Activated naive CD8-positive, alpha-beta T cell treated with anti-CD3 and anti-CD28 coated beads, Interleukin-2, amount 10 ng/mL, durations not matched to agents 7 days and 5 days (primary cell): ENCODE data around the gene SELENON. TPM values are rescaled to one million over a fixed set of nuclear protein-coding genes. Genes with fewer than 3 reads are reported as not detected.
"Not testable (repeated sequence)": the region's sequence is repeated elsewhere in the genome, so short reads cannot be mapped to it uniquely, and the experiment has no call there.

Source experiments
- ATAC-seq: fragments of 150-1000 bp; cut with Tn5 transposase; one replicate; pipeline ENCODE4 v1.10.0; 2021; ENCODE audit warnings: low read depth, moderate library complexity
- POLR2A ChIA-PET: fragments of 350-600 bp; sonication (Branson Sonifier 250); formaldehyde crosslinking; loops from one replicate; lab custom pipeline; 2021; ENCODE audit warnings: antibody characterized with exemption; lab: Charles Lee
- DNase-seq: peaks from one replicate; pipeline ENCODE4 v3.0.0; 2021
- H3K27ac Mint-ChIP-seq: one replicate; pipeline ENCODE4 v1.8.0; 2022; ENCODE audit warnings: mild to moderate bottlenecking, mixed read lengths
- H3K27me3 Mint-ChIP-seq: one replicate; pipeline ENCODE4 v1.8.0; 2022; ENCODE audit warnings: mild to moderate bottlenecking, moderate library complexity, mixed read lengths
- H3K36me3 Mint-ChIP-seq: one replicate; pipeline ENCODE4 v1.8.0; 2021; ENCODE audit warnings: mild to moderate bottlenecking, mixed read lengths
- H3K4me1 Mint-ChIP-seq: one replicate; pipeline ENCODE4 v1.8.0; 2021; ENCODE audit warnings: mixed read lengths
- H3K4me3 Mint-ChIP-seq: one replicate; pipeline ENCODE4 v1.8.0; 2022; ENCODE audit warnings: mild to moderate bottlenecking, moderate library complexity, mixed read lengths
- H3K9me3 Mint-ChIP-seq: one replicate; pipeline ENCODE4 v1.8.0; 2021; ENCODE audit warnings: mixed read lengths
- total RNA-seq, 2 experiments: library from RNA; stranded (reverse); gene quantifications; one replicate each; pipeline ENCODE4 v1.2.3, GENCODE V29; 2021

Gene SELENON
- total RNA-seq, 2 experiments from 2014 or later = 10.3 to 11.4 TPM

DNA sequence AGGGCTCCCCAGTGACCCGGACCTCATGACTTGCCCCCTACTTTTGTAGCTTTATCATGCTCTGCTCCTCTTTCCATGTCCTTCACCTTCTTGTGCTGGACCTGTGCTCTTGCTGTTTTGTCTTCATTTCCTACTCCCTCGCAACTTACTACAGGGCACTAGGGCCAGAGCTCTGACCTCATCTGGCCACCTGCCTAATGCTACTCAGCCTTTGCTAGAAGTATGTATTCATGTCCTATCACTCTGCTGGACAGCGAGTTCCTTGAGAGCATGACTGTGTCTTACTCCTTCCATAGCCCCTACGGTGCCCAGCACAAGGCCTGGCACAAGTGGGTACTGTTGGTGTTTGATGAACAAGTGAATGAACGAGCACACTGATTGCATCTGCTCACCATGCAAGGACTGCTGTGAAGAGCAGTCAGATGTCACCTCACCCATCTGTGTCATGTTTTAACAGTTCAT lies 21.7 kb downstream of the SELENON start:
- POLR2A ChIA-PET = interaction anchor here (1.3 to 2.8 kb wide), 2 partner anchors 83 to 175 kb away, joined by 3 to 17 read pairs; partner anchors contain the start of gene PAFAH2
- H3K36me3 Mint-ChIP-seq = peaks cover 14% of the 10 kb centered on the region
- peak overlapping the region; percentile 96 for H3K27ac Mint-ChIP-seq
- no peaks in the 10 kb centered on the region for H3K9me3 Mint-ChIP-seq
- H3K4me1 Mint-ChIP-seq = peaks cover 32% of the 10 kb centered on the region
- ATAC-seq (no peak), DNase-seq (no peak)
- no peaks in the 10 kb centered on the region for H3K27me3 Mint-ChIP-seq
- H3K4me3 Mint-ChIP-seq = peak overlapping the region; percentile 88

DNA sequence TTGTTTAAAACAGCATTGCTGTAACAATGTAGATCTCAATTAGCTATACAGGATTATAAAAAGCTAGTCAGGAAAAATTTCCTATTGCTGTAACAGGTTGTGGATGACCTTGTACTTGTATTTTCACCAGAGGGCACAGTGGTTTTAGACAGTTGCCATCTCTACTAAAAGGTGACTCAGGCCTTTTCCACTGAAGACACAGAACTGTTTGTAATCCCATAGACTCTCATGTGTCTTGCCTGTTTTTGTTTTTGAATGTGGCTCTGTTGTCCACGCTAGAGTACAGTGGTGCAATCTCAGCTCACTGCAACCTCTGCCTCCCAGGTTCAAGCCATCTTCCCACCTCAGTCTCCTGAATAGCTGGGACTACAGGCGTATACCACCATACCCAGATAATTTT lies 25.6 kb downstream of the SELENON start:
- peaks cover 27% of the 10 kb centered on the region for H3K36me3 Mint-ChIP-seq
- DNase-seq = no peak
- H3K27ac Mint-ChIP-seq = no peak overlapping the region
- H3K27me3 Mint-ChIP-seq = no peaks in the 10 kb centered on the region
- ATAC-seq = no peak
- no peaks in the 10 kb centered on the region for H3K9me3 Mint-ChIP-seq
- H3K4me1 Mint-ChIP-seq = peaks cover 16% of the 10 kb centered on the region
- no peak overlapping the region for H3K4me3 Mint-ChIP-seq
- POLR2A ChIA-PET = no interaction called here

DNA sequence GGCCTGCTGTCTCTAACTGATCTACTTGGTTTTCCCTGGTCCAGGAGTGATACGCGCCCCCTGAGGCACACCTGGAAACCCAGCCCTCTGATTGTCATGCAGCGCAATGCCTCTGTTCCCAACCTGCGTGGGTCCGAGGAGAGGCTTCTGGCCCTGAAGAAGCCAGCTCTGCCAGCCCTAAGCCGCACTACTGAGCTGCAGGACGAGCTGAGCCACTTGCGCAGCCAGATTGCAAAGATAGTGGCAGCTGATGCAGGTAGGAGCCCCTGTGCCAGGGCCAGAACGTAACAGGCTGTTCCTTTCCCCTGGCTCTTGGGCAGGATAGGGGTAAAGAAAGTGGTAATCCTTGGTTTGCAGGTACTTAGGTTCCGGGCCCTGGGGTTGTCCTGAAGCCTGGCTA lies 26.6 kb downstream of the SELENON start:
- peaks cover 7% of the 10 kb centered on the region for H3K4me1 Mint-ChIP-seq
- no peak for DNase-seq
- POLR2A ChIA-PET = no interaction called here
- ATAC-seq = no peak
- H3K9me3 Mint-ChIP-seq = no peaks in the 10 kb centered on the region
- H3K4me3 Mint-ChIP-seq = no peak overlapping the region
- H3K27ac Mint-ChIP-seq = no peak overlapping the region
- H3K36me3 Mint-ChIP-seq = peaks cover 28% of the 10 kb centered on the region
- no peaks in the 10 kb centered on the region for H3K27me3 Mint-ChIP-seq

DNA sequence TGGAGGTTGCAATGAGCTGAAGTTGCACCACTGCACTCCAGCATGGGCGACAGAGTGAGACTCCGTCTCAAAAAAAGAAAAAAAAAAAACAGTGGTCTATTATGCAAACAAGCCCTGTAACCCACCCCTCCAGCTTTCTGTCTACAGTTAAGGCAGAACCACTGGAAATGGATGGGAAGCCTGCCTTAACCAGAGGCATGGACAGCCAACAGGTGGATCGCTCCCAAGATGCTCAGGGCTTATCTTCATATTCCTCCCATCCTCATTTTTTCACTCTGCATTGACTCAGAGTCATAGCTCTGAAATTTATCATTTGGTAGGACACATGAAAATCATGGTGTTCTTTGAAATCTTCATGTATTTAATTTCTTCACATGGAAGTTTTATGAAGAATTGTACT lies 28.5 kb downstream of the SELENON start:
- Mint-ChIP-seq H3K36me3 (peaks cover 28% of the 10 kb centered on the region), H3K4me3 (no peak overlapping the region), H3K27ac (no peak overlapping the region), H3K9me3 (no peaks in the 10 kb centered on the region), H3K27me3 (no peaks in the 10 kb centered on the region), H3K4me1 (peaks cover 7% of the 10 kb centered on the region)
- no peak for DNase-seq
- POLR2A ChIA-PET = no interaction called here
- ATAC-seq = no peak

DNA sequence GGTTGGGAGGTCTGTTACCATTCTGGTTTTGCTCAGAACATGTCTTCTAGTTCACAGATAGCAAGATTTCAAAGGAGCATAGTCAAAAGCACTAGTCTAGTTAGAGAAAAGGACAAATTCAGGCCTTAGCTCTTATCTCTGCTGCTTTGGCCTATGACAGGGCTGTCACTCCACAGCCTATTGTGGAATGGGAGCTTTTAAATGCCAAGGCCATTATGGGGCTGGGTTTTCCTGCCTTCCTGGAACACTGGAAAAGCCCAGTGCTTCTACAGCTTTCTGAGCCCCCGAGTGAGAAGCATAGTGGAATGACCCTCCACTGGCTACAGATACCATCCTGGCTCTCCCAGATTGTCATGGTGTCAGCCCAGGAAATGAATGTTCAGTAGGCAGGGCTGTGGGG lies 29.1 kb downstream of the SELENON start:
- POLR2A ChIA-PET = no interaction called here
- DNase-seq (no peak), ATAC-seq (no peak)
- H3K4me1 Mint-ChIP-seq = peaks cover 7% of the 10 kb centered on the region
- peaks cover 28% of the 10 kb centered on the region for H3K36me3 Mint-ChIP-seq
- H3K4me3 Mint-ChIP-seq = no peak overlapping the region
- no peaks in the 10 kb centered on the region for H3K9me3 Mint-ChIP-seq
- H3K27me3 Mint-ChIP-seq = no peaks in the 10 kb centered on the region
- no peak overlapping the region for H3K27ac Mint-ChIP-seq

DNA sequence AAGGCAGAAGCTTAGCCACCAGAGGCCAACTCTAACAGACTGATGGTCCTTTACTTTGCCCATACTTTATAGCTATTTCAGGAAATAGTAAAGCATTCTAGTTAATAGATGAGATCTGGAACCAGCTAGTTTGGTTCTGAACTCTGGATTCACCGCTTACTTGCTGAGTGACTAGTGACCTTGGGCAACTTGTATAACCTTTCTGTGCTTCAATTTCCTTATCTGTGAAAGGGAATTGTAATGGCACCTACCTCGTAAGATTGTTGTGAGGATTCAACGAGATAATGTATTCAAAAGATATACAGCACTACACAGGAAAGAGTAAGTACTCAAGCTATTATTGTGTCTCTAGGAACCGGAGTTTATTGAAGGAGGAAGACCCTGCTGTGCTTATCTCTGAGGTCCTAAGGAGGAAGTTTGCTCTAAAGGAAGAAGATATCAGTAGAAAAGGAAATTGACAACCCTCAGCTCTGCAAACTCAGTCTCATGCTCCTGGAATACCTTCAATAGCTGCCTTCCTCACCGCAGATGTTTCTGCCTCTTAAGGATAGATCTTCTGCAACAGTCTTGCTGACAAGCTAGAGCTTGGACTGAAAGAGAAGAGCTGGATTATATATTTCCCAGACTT lies 31.7 kb downstream of the SELENON start:
- POLR2A ChIA-PET = no interaction called here
- H3K9me3 Mint-ChIP-seq = no peaks in the 10 kb centered on the region
- peaks cover 5% of the 10 kb centered on the region for H3K4me1 Mint-ChIP-seq
- no peak overlapping the region for H3K4me3 Mint-ChIP-seq
- H3K36me3 Mint-ChIP-seq = peaks cover 40% of the 10 kb centered on the region
- DNase-seq (no peak), ATAC-seq (no peak)
- no peaks in the 10 kb centered on the region for H3K27me3 Mint-ChIP-seq
- peak overlapping the region; percentile 15 for H3K27ac Mint-ChIP-seq

DNA sequence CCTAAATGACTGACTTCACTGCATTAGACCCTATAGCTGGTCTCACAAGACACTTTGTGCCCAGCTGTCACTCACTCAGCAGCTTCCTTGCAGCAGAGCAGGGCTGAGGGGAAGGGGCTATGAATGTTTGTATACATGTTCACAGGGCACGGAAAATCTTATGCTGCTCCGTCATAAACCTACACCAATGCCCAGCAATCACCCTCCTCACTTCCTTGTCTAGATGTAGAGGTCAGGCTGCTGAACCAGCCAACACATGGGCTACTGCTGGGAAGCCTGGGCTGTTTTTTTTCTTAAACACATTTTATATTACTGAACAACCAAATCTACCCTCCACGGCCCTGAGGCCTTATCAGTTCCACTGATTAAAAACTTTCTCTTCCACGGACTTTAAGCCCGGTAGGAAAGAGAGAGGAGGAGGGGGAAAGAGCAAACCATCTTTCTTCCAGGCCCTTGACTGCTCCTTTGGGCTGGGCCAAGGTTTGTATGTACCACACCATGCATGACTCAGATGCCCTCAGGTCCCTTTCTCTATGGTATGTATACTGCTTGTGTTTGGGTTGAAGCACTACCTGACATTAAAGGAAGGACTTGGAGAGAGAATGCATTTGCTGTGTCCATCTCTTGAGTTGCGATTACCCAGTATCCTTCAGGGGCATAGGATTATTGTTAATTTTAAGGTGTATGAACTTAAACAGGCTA lies 32.5 kb downstream of the SELENON start:
- no peak overlapping the region for H3K27ac Mint-ChIP-seq

DNA sequence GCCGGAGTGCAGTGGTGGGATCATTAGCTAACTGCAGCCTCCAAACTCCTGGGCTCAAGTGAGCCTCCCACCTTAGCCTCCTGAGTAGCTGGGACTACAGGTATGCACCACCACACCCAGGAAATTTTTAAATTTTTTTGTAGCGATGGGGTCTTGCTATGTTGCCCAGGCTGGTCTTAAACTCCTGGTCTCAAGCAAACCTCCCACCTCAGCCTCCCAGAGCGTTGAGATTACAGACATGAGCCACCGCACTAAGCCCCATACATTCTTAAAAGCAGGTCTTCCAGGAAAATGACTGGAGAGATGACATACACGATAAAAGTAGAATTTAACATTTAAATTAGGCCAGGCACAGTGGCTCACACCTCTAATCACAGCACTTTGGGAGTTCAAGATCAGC lies 33.2 kb downstream of the SELENON start:
- H3K36me3 Mint-ChIP-seq = peaks cover 37% of the 10 kb centered on the region
- H3K9me3 Mint-ChIP-seq = no peaks in the 10 kb centered on the region
- H3K27me3 Mint-ChIP-seq = no peaks in the 10 kb centered on the region
- H3K4me1 Mint-ChIP-seq = peaks cover 5% of the 10 kb centered on the region
- H3K27ac Mint-ChIP-seq = no peak overlapping the region
- H3K4me3 Mint-ChIP-seq = no peak overlapping the region
- ATAC-seq (no peak), DNase-seq (no peak)
- POLR2A ChIA-PET = interaction anchor here (0.6 kb wide), 1 partner anchor 68 kb away, joined by 8 read pairs; no protein-coding TSS in a partner anchor

More for the DNA sequence above, 32.5 kb downstream of the SELENON start:
- POLR2A ChIA-PET = interaction anchor here (0.6 kb wide), 1 partner anchor 68 kb away, joined by 8 read pairs; no protein-coding TSS in a partner anchor
- DNase-seq (no peak), ATAC-seq (no peak)
- Mint-ChIP-seq H3K4me3 (no peak overlapping the region), H3K9me3 (no peaks in the 10 kb centered on the region), H3K36me3 (peaks cover 41% of the 10 kb centered on the region), H3K4me1 (peaks cover 5% of the 10 kb centered on the region), H3K27me3 (no peaks in the 10 kb centered on the region)

DNA sequence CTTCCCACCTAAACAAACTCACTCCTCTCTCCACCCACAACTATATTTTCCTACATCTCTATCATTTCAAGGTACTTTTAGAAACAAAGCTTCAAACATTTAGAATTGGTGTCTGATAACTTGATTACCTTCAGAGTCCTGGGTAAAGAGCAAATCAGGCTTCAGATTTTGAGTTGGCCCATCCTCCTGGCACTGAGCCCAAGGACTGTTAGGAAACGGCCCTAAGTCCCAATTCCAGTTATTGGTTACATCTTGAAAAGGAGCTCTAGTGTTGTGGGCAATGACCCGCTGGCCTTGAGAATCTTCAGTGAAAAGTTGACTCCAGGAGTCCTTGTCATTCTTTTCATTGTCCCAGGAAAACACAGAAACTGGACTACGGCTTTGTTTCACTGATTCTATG lies 34.9 kb downstream of the SELENON start:
- peak overlapping the region; percentile 13 for H3K27ac Mint-ChIP-seq
- DNase-seq (no peak), ATAC-seq (no peak)
- POLR2A ChIA-PET = no interaction called here
- H3K9me3 Mint-ChIP-seq = no peaks in the 10 kb centered on the region
- H3K4me1 Mint-ChIP-seq = peaks cover 5% of the 10 kb centered on the region
- H3K4me3 Mint-ChIP-seq = no peak overlapping the region
- H3K36me3 Mint-ChIP-seq = peaks cover 29% of the 10 kb centered on the region
- no peaks in the 10 kb centered on the region for H3K27me3 Mint-ChIP-seq

DNA sequence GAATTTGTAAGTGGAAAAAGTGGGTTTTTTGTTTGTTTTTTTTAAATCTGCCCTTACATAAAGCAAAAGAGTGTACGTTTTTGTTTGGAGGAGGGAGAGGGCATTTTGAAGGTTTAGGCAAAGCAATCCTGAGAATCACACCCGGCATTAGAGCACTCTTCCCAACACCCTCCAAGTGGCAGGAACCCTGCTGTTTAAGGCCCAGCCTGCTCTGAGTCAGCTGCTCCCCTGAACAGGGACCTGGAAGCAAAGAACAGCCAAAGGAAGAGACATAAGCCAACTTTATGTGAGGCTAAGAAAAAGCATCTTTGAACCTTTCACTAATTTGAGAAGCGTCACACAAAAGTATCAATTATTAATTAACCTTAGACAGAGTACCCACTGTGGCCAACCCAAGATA lies 36.7 kb downstream of the SELENON start:
- ATAC-seq = no peak
- Mint-ChIP-seq H3K9me3 (no peaks in the 10 kb centered on the region), H3K36me3 (peaks cover 23% of the 10 kb centered on the region), H3K27ac (no peak overlapping the region), H3K27me3 (no peaks in the 10 kb centered on the region), H3K4me1 (peaks cover 4% of the 10 kb centered on the region), H3K4me3 (no peak overlapping the region)
- POLR2A ChIA-PET = interaction anchor here (0.6 kb wide), 2 partner anchors 57 to 161 kb away, joined by 3 read pairs; partner anchors contain the start of gene PAFAH2
- no peak for DNase-seq

DNA sequence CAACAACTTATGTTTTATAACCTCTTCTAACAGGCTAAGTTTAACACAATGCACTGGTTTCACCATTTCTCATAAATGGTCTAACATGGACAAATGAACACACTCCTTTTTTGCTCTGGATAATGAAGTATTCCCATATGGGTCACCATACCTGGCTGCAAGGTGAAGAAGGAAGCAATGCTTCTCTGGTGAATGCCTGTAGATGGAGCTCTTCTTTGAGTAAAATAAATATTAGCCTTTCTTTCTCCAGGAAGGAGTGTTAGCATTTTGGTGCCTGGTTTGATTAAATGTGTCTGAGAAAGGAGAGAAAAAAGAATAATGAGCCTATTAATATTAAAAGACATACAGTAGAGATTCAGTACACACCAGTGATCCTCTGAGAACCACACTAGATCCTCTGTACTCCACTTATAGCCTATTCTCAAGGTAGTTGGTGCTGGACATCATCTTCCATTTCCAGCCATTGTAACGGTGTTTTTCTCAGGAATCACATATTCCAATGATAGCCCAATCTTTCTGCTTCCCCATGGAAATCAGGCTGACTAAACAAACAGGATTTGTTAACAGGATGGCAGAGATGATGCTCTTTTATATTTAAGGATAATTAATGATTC lies 37.4 kb downstream of the SELENON start:
- ATAC-seq (no peak), DNase-seq (no peak)
- peaks cover 22% of the 10 kb centered on the region for H3K36me3 Mint-ChIP-seq
- H3K27me3 Mint-ChIP-seq = no peaks in the 10 kb centered on the region
- no peak overlapping the region for H3K27ac Mint-ChIP-seq
- POLR2A ChIA-PET = interaction anchor here (0.6 kb wide), 2 partner anchors 57 to 160 kb away, joined by 3 read pairs; partner anchors contain the start of gene PAFAH2
- H3K4me1 Mint-ChIP-seq = no peaks in the 10 kb centered on the region
- H3K4me3 Mint-ChIP-seq = no peak overlapping the region
- no peaks in the 10 kb centered on the region for H3K9me3 Mint-ChIP-seq

DNA sequence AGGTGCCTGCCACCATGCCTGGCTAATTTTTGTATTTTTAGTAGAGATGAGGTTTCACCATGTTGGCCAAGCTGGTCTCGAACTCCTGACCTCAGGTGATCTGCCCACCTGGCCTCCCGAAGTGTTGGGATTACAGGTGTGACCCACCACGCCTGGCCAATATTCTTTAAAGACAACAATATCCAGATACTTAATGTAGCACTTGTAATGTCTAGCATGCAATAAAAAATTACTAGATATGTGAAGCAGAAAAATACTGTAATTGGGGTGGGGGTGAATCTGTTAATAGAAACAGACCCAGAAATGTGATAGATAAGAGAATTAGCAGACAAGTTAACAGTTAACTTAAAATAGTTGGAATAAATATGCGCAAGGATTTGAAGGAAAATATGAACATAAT lies 39.8 kb downstream of the SELENON start:
- H3K4me1 Mint-ChIP-seq, POLR2A ChIA-PET, H3K4me3 Mint-ChIP-seq, ATAC-seq, DNase-seq, H3K27me3 Mint-ChIP-seq, H3K9me3 Mint-ChIP-seq, H3K27ac Mint-ChIP-seq: not testable (repeated sequence)
- H3K36me3 Mint-ChIP-seq = peaks cover 12% of the 10 kb centered on the region

DNA sequence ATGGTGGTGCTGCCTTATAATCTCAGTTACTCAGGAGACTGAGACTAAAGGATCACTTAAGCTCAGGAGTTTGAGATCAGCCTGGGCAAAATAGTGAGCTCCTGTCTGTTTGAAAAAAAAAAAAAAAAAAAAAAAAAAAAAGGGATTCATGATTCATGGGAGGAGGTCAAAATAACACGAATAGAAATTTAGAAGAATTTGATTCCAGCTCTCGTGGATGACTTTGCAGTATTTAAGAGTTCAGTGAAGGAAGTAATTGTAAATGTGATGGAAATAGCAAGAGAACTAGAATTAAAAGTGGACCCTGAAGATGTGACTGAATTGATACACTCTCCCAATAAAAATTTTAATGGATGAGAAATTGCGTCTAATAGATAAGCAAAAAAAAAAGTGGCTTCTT lies 43.5 kb downstream of the SELENON start:
- H3K27me3 Mint-ChIP-seq = no peaks in the 10 kb centered on the region
- H3K27ac Mint-ChIP-seq = no peak overlapping the region
- peaks cover 5% of the 10 kb centered on the region for H3K36me3 Mint-ChIP-seq
- no peak overlapping the region for H3K4me3 Mint-ChIP-seq
- no peak for DNase-seq
- H3K4me1 Mint-ChIP-seq = no peaks in the 10 kb centered on the region
- POLR2A ChIA-PET = interaction anchor here (0.6 kb wide), 1 partner anchor 144 kb away, joined by 6 read pairs; no protein-coding TSS in a partner anchor
- ATAC-seq = no peak
- H3K9me3 Mint-ChIP-seq = no peaks in the 10 kb centered on the region
